WERI-Rb-1 (cell line): ENCODE results near the gene CYBB.

Experiments
- DNase-seq: peaks from one replicate; pipeline ENCODE4 v3.0.0-alpha.2; 2020
- H3K27ac ChIP-seq: fragments of 250-450 bp; sonication (Bioruptor Pico); 2 replicates; pipeline ENCODE4 v1.5.1; 2020; ENCODE audit warnings: mild to moderate bottlenecking, moderate library complexity
- H3K27me3 ChIP-seq: fragments of 250-450 bp; sonication (Bioruptor Pico); 2 replicates; pipeline ENCODE4 v1.5.1; 2021; ENCODE audit warnings: mild to moderate bottlenecking, low read depth, moderate library complexity; ENCODE audit not compliant: insufficient read depth, severe bottlenecking
- H3K36me3 ChIP-seq: fragments of 250-450 bp; sonication (Bioruptor Pico); 2 replicates; pipeline ENCODE4 v1.5.1; 2020; ENCODE audit warnings: mild to moderate bottlenecking, moderate library complexity
- H3K4me3 ChIP-seq: 2 replicates; pipeline ENCODE4 v1.5.1; 2011; ENCODE audit warnings: low read depth, mild to moderate bottlenecking, control low read depth, low read length
- H3K9me3 ChIP-seq: fragments of 250-450 bp; sonication (Bioruptor Pico); 2 replicates; pipeline ENCODE4 v1.5.1; 2021; ENCODE audit warnings: mild to moderate bottlenecking, moderate library complexity; ENCODE audit not compliant: severe bottlenecking
- CTCF ChIP-seq: IDR thresholded peaks from 2 replicates; pipeline ENCODE4 v1.5.1; 2011; ENCODE audit warnings: low read depth, mild to moderate bottlenecking, control low read depth, inconsistent platforms, low read length

CYBB gene

GRCh38 chrX:37847733-37848197, 67.9 kb downstream of the CYBB start:
- H3K4me3 ChIP-seq, result peak overlapping the region; percentile 49
- H3K36me3 ChIP-seq, result no peaks in the 10 kb centered on the region
- peaks cover 5% of the 10 kb centered on the region for H3K27me3 ChIP-seq
- peak overlapping the region; percentile 75 for H3K27ac ChIP-seq
- no peak for DNase-seq
- no peak for TF ChIP-seq CTCF
- H3K9me3 ChIP-seq, result no peaks in the 10 kb centered on the region

GRCh38 chrX:37854148-37854547, 74.3 kb downstream of the CYBB start:
- no peak overlapping the region for H3K27ac ChIP-seq
- H3K4me3 ChIP-seq, result no peak overlapping the region
- no peaks in the 10 kb centered on the region for H3K9me3 ChIP-seq
- H3K27me3 ChIP-seq, result no peaks in the 10 kb centered on the region
- no peak for TF ChIP-seq CTCF
- H3K36me3 ChIP-seq, result no peaks in the 10 kb centered on the region
- no peak for DNase-seq

- TF ChIP-seq CTCF, result no peak
Observed at GRCh38 chrX:37854748-37855147, 74.9 kb downstream of the CYBB start.

GRCh38 chrX:37860721-37861120, 80.9 kb downstream of the CYBB start:
- Histone ChIP-seq H3K27ac (no peak overlapping the region), H3K9me3 (no peaks in the 10 kb centered on the region), H3K4me3 (no peak overlapping the region), H3K27me3 (peaks cover 4% of the 10 kb centered on the region), H3K36me3 (no peaks in the 10 kb centered on the region)
- DNase-seq, result no peak
- no peak for TF ChIP-seq CTCF

More at GRCh38 chrX:37854748-37855147, 74.9 kb downstream of the CYBB start:
- Histone ChIP-seq H3K9me3 (no peaks in the 10 kb centered on the region), H3K27me3 (peaks cover 4% of the 10 kb centered on the region), H3K4me3 (no peak overlapping the region), H3K27ac (no peak overlapping the region), H3K36me3 (no peaks in the 10 kb centered on the region)
- DNase-seq, result no peak

GRCh38 chrX:37862851-37863250, 83.0 kb downstream of the CYBB start:
- H3K27me3 ChIP-seq, result peaks cover 4% of the 10 kb centered on the region
- TF ChIP-seq CTCF, result no peak

More at GRCh38 chrX:37862851-37863250, 83.0 kb downstream of the CYBB start:
- H3K4me3 ChIP-seq, result no peak overlapping the region
- DNase-seq, result no peak
- H3K27ac ChIP-seq, result no peak overlapping the region
- H3K9me3 ChIP-seq, result no peaks in the 10 kb centered on the region
- H3K36me3 ChIP-seq, result no peaks in the 10 kb centered on the region
